K562 (cell line): ENCODE results near the gene CORO6.
"Not testable (repeated sequence)": the region's sequence is repeated elsewhere in the genome, so short reads cannot be mapped to it uniquely, and the experiment has no call there.

Source experiments
- FOXA1 ChIP-seq: fragments of 450-650 bp; IDR thresholded peaks from 2 replicates; pipeline ENCODE4 v1.6.1; 2016; ENCODE audit warnings: mild to moderate bottlenecking, borderline replicate concordance
- MYNN ChIP-seq, 2 experiments: sonication (generic); formaldehyde crosslinking in 1 of 2; IDR thresholded peaks; 2 replicates each; pipeline versions ENCODE4 v1.5.0 to v1.6.1; 2016 to 2020; ENCODE audit warnings: antibody characterized with exemption in 1 of 2, missing genetic modification reagents in 1 of 2
- NFE2 ChIP-seq: IDR thresholded peaks from 2 replicates; pipeline ENCODE4 v1.6.1; 2014; ENCODE audit warnings: antibody characterized with exemption, low read depth
- ZKSCAN8 ChIP-seq: fragments of 200-800 bp; sonication (Bioruptor generic); IDR thresholded peaks from 2 replicates; pipeline ENCODE4 v1.6.1; 2016; ENCODE audit warnings: missing genetic modification characterization, missing compliant biosample characterization
- ZNF551 ChIP-seq: fragments of 250-450 bp; sonication (Bioruptor Pico); IDR thresholded peaks from 2 replicates; pipeline ENCODE4 v1.5.0; 2021; ENCODE audit warnings: mild to moderate bottlenecking, moderate library complexity
- TF ChIP-seq, protein P1 (sequence below), 2 experiments: fragments of 450-650 bp; conservative IDR thresholded peaks; 2 replicates each; pipeline ENCODE4 v1.6.1; 2017; ENCODE audit warnings: mild to moderate bottlenecking in 2 of 2, moderate library complexity in 2 of 2
- TF ChIP-seq, protein P2 (sequence below): IDR thresholded peaks from 2 replicates; pipeline ENCODE4 v1.6.1; 2016; ENCODE audit warnings: missing genetic modification characterization, missing compliant biosample characterization

DNA sequence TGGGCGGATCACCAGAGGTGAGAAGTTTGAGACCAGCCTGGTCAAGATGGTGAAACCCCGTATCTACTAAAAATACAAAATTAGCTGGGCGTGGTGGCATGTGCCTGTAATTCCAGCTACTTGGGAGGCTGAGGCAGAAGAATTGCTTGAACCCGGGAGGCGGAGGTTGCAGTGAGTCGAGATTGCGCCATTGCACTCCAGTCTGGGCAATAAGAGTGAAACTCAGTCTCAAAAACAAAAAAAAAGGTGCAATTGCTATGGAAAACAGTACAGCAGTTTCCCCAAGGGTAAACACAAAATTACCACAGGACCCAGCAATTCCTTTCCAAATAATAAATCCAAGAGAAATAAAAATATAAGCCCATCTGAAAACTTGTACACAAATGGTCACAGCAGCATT lies 29.2 kb upstream of the CORO6 start:
- TF ChIP-seq ZNF551 (CRISPR knock-in tag); ZKSCAN8 (CRISPR knock-in tag); NFE2; FOXA1; MYNN (IDR thresholded peaks at IDR 0.05); MYNN (CRISPR knock-in tag; IDR thresholded peaks at IDR 0.05): not testable (repeated sequence)
- TF ChIP-seq, protein P1, sequence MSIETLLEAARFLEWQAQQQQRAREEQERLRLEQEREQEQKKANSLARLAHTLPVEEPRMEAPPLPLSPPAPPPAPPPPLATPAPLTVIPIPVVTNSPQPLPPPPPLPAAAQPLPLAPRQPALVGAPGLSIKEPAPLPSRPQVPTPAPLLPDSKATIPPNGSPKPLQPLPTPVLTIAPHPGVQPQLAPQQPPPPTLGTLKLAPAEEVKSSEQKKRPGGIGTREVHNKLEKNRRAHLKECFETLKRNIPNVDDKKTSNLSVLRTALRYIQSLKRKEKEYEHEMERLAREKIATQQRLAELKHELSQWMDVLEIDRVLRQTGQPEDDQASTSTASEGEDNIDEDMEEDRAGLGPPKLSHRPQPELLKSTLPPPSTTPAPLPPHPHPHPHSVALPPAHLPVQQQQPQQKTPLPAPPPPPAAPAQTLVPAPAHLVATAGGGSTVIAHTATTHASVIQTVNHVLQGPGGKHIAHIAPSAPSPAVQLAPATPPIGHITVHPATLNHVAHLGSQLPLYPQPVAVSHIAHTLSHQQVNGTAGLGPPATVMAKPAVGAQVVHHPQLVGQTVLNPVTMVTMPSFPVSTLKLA (conservative IDR thresholded peaks at IDR 0.05), result not testable (repeated sequence)
- TF ChIP-seq, protein P2, sequence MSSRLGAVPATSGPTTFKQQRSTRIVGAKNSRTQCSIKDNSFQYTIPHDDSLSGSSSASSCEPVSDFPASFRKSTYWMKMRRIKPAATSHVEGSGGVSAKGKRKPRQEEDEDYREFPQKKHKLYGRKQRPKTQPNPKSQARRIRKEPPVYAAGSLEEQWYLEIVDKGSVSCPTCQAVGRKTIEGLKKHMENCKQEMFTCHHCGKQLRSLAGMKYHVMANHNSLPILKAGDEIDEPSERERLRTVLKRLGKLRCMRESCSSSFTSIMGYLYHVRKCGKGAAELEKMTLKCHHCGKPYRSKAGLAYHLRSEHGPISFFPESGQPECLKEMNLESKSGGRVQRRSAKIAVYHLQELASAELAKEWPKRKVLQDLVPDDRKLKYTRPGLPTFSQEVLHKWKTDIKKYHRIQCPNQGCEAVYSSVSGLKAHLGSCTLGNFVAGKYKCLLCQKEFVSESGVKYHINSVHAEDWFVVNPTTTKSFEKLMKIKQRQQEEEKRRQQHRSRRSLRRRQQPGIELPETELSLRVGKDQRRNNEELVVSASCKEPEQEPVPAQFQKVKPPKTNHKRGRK (tag), result not testable (repeated sequence)
